ENCODE measurements around the gene PRKCSH. TPM values are rescaled to one million over a fixed set of nuclear protein-coding genes. Genes with fewer than 3 reads are reported as not detected.

PRKCSH gene
- total RNA-seq, 1 experiment from 2014 or later: 425 TPM

DNA sequence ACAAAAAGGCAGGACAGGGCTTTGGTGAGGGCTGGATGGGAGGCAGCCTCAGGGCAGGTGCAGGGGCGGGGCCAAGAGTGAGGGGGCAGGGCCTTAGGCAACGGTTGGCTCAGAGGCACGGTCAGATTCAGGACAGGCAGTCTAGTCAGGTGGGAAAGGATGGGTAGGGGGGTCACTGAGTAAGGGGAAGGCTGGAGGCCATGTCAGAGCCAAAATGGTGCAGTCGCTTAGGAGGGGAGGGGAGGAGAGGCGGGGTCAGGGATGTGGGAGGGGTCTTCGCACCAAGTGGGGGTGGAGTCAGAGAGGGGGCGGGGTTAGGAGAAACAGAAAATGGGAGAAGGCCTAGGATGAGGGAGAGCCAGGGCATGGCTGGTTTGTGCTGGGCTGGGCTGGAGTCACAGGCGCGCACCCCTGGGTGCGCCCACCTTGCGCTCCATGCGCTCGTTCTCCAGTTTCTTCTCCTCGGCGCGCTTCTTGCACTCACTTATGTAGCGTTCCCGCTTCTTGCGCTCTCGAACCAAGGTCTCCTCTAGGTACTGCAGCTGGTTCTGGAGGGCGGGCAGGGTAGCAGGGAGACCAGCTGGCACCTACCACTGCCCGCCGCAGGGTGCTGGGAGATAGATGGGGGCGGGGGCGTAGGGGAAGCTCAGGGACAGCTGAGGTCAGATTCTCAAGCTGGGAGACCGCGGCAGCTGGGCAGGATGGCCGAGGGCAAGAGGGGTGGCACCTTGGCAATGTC, 9.5 kb upstream of the PRKCSH start:
- ChIA-PET RAD21 (ENCODE audit: low non-redundant PET in 1 of 2, low total read pairs in 2 of 2, uncharacterized antibody in 2 of 2, unreplicated experiment in 2 of 2) (no interaction called here), CTCF (interaction anchor here (0.7 kb wide), 1 partner anchor 9 kb away, joined by 3 read pairs; the partner anchor contains the start of genes ODAD3 and PRKCSH), POLR2A (no interaction called here)
- Histone ChIP-seq H4K20me1 (ENCODE audit: insufficient read depth) (no peaks in the 10 kb centered on the region), H3K9ac (ENCODE audit: low read length) (no peak overlapping the region), H2AFZ (ENCODE audit: low read depth, low read length, poor library complexity, severe bottlenecking) (no peak overlapping the region), H3K9me3 (ENCODE audit: control insufficient read depth in 1 of 2, insufficient read depth in 1 of 2, low read depth in 1 of 2, low read length in 2 of 2) (no peaks in the 10 kb centered on the region), H3K27me3 (ENCODE audit: insufficient read depth, low read length) (no peaks in the 10 kb centered on the region), H3K4me2 (ENCODE audit: low read length) (no peak overlapping the region), H3K79me2 (ENCODE audit: insufficient read depth, low read length) (no peaks in the 10 kb centered on the region), H3K36me3 (ENCODE audit: control insufficient read depth in 1 of 2, insufficient read depth in 2 of 2, low read length in 2 of 2) (no peaks in the 10 kb centered on the region), H3K9me2 (ENCODE audit: insufficient read depth) (no peaks in the 10 kb centered on the region), H3K27ac (ENCODE audit: low read depth, low read length) (peak overlapping the region; percentile 22; the same call in 1 of the 2 replicates), H3K4me1 (ENCODE audit: control insufficient read depth in 1 of 2, insufficient read depth in 2 of 2, low read length in 2 of 2) (peaks cover 0 to 4% of the 10 kb centered on the region in 2 experiments; a peak in 2 of 4 replicates), H3K4me3 (replicated peaks in 1 of 2; ENCODE audit: low read depth in 1 of 2, low read length in 2 of 2) (no peak overlapping the region)
- TF ChIP-seq, protein P1, sequence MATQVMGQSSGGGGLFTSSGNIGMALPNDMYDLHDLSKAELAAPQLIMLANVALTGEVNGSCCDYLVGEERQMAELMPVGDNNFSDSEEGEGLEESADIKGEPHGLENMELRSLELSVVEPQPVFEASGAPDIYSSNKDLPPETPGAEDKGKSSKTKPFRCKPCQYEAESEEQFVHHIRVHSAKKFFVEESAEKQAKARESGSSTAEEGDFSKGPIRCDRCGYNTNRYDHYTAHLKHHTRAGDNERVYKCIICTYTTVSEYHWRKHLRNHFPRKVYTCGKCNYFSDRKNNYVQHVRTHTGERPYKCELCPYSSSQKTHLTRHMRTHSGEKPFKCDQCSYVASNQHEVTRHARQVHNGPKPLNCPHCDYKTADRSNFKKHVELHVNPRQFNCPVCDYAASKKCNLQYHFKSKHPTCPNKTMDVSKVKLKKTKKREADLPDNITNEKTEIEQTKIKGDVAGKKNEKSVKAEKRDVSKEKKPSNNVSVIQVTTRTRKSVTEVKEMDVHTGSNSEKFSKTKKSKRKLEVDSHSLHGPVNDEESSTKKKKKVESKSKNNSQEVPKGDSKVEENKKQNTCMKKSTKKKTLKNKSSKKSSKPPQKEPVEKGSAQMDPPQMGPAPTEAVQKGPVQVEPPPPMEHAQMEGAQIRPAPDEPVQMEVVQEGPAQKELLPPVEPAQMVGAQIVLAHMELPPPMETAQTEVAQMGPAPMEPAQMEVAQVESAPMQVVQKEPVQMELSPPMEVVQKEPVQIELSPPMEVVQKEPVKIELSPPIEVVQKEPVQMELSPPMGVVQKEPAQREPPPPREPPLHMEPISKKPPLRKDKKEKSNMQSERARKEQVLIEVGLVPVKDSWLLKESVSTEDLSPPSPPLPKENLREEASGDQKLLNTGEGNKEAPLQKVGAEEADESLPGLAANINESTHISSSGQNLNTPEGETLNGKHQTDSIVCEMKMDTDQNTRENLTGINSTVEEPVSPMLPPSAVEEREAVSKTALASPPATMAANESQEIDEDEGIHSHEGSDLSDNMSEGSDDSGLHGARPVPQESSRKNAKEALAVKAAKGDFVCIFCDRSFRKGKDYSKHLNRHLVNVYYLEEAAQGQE (IDR thresholded peaks at IDR 0.05; ENCODE audit: low read depth): no peak
- DNase-seq (ENCODE audit: low read depth, low spot score) (no peak), ATAC-seq (peak; percentile 58)
- intact Hi-C loops (cut with micrococcal nuclease): no loop called here
- no TSS peak for BruUV-seq (replicated peaks)

DNA sequence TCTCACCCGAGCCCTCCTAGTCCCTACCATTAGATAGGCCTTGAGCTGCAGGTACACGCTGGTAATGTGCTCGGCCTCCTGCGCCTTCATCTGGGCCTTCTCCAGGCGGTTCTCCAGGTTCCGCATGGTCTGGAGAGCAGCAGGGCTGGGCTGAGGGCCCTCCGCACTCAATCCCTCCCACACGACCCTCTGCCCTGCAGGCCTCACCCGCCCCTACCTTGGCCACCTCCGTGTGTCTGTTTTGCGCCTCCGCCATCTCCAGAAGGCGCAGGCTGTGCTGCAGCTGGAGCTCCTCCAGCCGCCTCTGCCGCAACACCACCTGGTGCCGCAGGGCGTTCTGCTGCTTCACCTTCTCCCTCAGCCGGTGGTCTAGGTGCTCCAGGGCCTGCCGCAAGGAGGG, 8.8 kb upstream of the PRKCSH start:
- Histone ChIP-seq H3K9me2 (ENCODE audit: insufficient read depth) (no peaks in the 10 kb centered on the region), H3K9me3 (ENCODE audit: control insufficient read depth in 1 of 2, insufficient read depth in 1 of 2, low read depth in 1 of 2, low read length in 2 of 2) (no peaks in the 10 kb centered on the region), H3K4me1 (ENCODE audit: control insufficient read depth in 1 of 2, insufficient read depth in 2 of 2, low read length in 2 of 2) (peaks cover 0 to 4% of the 10 kb centered on the region in 2 experiments; a peak in 2 of 4 replicates), H3K36me3 (ENCODE audit: control insufficient read depth in 1 of 2, insufficient read depth in 2 of 2, low read length in 2 of 2) (no peaks in the 10 kb centered on the region), H3K27ac (ENCODE audit: low read depth, low read length) (no peak overlapping the region; the same call in 1 of the 2 replicates), H4K20me1 (ENCODE audit: insufficient read depth) (no peaks in the 10 kb centered on the region), H3K79me2 (ENCODE audit: insufficient read depth, low read length) (no peaks in the 10 kb centered on the region), H3K9ac (ENCODE audit: low read length) (no peak overlapping the region), H3K27me3 (ENCODE audit: insufficient read depth, low read length) (no peaks in the 10 kb centered on the region), H2AFZ (ENCODE audit: low read depth, low read length, poor library complexity, severe bottlenecking) (no peak overlapping the region), H3K4me2 (ENCODE audit: low read length) (no peak overlapping the region), H3K4me3 (replicated peaks in 1 of 2; ENCODE audit: low read depth in 1 of 2, low read length in 2 of 2) (no peak overlapping the region)
- ChIA-PET RAD21 (ENCODE audit: low non-redundant PET in 1 of 2, low total read pairs in 2 of 2, uncharacterized antibody in 2 of 2, unreplicated experiment in 2 of 2) (no interaction called here), CTCF (no interaction called here), POLR2A (no interaction called here)
- TF ChIP-seq CEBPB (IDR thresholded peaks at IDR 0.05; ENCODE audit: low read depth) (no peak), SRF (IDR thresholded peaks at IDR 0.05; ENCODE audit: low read depth) (no peak), ZFX (IDR thresholded peaks at IDR 0.05) (no peak), ELF1 (IDR thresholded peaks at IDR 0.05; ENCODE audit: borderline replicate concordance, low read depth) (no peak), EZH2 (IDR thresholded peaks at IDR 0.05) (no peak), FOSL1 (IDR thresholded peaks at IDR 0.05; ENCODE audit: low read depth) (no peak), JUND (IDR thresholded peaks at IDR 0.05) (no peak), ZNF274 (IDR thresholded peaks at IDR 0.05; ENCODE audit: low read depth, low read length) (no peak), POLR2A (IDR thresholded peaks at IDR 0.05; ENCODE audit: borderline replicate concordance, extremely low read depth, insufficient read depth, insufficient read length) (no peak), EGR1 (IDR thresholded peaks at IDR 0.05; ENCODE audit: low read depth) (no peak)
- TF ChIP-seq, protein P2, sequence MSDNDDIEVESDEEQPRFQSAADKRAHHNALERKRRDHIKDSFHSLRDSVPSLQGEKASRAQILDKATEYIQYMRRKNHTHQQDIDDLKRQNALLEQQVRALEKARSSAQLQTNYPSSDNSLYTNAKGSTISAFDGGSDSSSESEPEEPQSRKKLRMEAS (IDR thresholded peaks at IDR 0.05): no peak
- TF ChIP-seq, protein P3, sequence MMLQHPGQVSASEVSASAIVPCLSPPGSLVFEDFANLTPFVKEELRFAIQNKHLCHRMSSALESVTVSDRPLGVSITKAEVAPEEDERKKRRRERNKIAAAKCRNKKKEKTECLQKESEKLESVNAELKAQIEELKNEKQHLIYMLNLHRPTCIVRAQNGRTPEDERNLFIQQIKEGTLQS (IDR thresholded peaks at IDR 0.05): no peak
- BruUV-seq (replicated peaks): no TSS peak
- intact Hi-C loops (cut with micrococcal nuclease): no loop called here
- ATAC-seq: no peak
- DNase-seq (ENCODE audit: low read depth, low spot score): no peak

Data from HCT116 (cell line).